K562 (cell line): ENCODE results near the gene GADD45G. TPM values are rescaled to one million over a fixed set of nuclear protein-coding genes. Genes with fewer than 3 reads are reported as not detected.

Source experiments
- ATF2 ChIP-seq: sonication (generic); formaldehyde crosslinking; IDR thresholded peaks from 2 replicates; pipeline ENCODE4 v1.8.1; 2022; ENCODE audit warnings: missing genetic modification reagents
- BCOR ChIP-seq: fragments of 450-650 bp; IDR thresholded peaks from 2 replicates; pipeline ENCODE4 v1.6.1; 2016
- KLF1 ChIP-seq: fragments of 450-650 bp; IDR thresholded peaks from 2 replicates; pipeline ENCODE4 v1.6.1; 2016; ENCODE audit warnings: missing genetic modification characterization, missing compliant biosample characterization
- LCOR ChIP-seq: sonication (generic); formaldehyde crosslinking; IDR thresholded peaks from 2 replicates; pipeline ENCODE4 v1.8.0; 2022; ENCODE audit warnings: mild to moderate bottlenecking, missing genetic modification reagents
- NR1H2 ChIP-seq: sonication (generic); formaldehyde crosslinking; IDR thresholded peaks from 2 replicates; pipeline ENCODE4 v1.4.0; 2020; ENCODE audit warnings: mild to moderate bottlenecking, missing genetic modification reagents
- SMARCC2 ChIP-seq: fragments of 450-650 bp; IDR thresholded peaks from 2 replicates; pipeline ENCODE4 v1.6.1; 2017; ENCODE audit warnings: antibody characterized with exemption, moderate library complexity, mild to moderate bottlenecking, low read depth
- polyA plus RNA-seq, 8 experiments: library from polyadenylated mRNA; depleted of rRNA in 4 of 8; stranded (reverse) in 5 of 8; unstranded in 3 of 8; fragments of >200 nt; fragmentation: Nextera tagmentation in 2 of 8; fragmentation: Illumina TruSeq in 1 of 8; extraction: Ambion mirVana in 2 of 8; extraction: Trizol in 1 of 8; gene quantifications; 2 replicates each; pipeline versions ENCODE4 v1.2.1 to v1.2.3, GENCODE V29; 2011 to 2014; ENCODE audit warnings: inconsistent platforms in 1 of 8, missing spikeins in 1 of 8
- total RNA-seq, 7 experiments: library from RNA; depleted of rRNA in 6 of 7; stranded (reverse); fragments of >200 nt in 6 of 7; fragmentation: Illumina TruSeq in 2 of 7; extraction: Trizol in 2 of 7; gene quantifications; 2 replicates each; pipeline versions ENCODE4 v1.2.1 to v1.2.3, GENCODE V29; 2011 to 2021; ENCODE audit warnings: low replicate concordance in 1 of 7
- TF ChIP-seq, protein P1 (sequence below): fragments of 450-650 bp; IDR thresholded peaks from 2 replicates; pipeline ENCODE4 v1.6.1; 2016; ENCODE audit warnings: mild to moderate bottlenecking, moderate library complexity

GADD45G gene
- total and polyA plus RNA-seq, 9 of the 15 experiments (the other 6 are each of a cell fraction or from before 2014, with no cell fraction given): 0.20 to 0.34 TPM; not detected in 7

GRCh38 chr9:89558196-89558899 is 46.5 kb upstream of the GADD45G start (continued):
- TF ChIP-seq, protein P1, sequence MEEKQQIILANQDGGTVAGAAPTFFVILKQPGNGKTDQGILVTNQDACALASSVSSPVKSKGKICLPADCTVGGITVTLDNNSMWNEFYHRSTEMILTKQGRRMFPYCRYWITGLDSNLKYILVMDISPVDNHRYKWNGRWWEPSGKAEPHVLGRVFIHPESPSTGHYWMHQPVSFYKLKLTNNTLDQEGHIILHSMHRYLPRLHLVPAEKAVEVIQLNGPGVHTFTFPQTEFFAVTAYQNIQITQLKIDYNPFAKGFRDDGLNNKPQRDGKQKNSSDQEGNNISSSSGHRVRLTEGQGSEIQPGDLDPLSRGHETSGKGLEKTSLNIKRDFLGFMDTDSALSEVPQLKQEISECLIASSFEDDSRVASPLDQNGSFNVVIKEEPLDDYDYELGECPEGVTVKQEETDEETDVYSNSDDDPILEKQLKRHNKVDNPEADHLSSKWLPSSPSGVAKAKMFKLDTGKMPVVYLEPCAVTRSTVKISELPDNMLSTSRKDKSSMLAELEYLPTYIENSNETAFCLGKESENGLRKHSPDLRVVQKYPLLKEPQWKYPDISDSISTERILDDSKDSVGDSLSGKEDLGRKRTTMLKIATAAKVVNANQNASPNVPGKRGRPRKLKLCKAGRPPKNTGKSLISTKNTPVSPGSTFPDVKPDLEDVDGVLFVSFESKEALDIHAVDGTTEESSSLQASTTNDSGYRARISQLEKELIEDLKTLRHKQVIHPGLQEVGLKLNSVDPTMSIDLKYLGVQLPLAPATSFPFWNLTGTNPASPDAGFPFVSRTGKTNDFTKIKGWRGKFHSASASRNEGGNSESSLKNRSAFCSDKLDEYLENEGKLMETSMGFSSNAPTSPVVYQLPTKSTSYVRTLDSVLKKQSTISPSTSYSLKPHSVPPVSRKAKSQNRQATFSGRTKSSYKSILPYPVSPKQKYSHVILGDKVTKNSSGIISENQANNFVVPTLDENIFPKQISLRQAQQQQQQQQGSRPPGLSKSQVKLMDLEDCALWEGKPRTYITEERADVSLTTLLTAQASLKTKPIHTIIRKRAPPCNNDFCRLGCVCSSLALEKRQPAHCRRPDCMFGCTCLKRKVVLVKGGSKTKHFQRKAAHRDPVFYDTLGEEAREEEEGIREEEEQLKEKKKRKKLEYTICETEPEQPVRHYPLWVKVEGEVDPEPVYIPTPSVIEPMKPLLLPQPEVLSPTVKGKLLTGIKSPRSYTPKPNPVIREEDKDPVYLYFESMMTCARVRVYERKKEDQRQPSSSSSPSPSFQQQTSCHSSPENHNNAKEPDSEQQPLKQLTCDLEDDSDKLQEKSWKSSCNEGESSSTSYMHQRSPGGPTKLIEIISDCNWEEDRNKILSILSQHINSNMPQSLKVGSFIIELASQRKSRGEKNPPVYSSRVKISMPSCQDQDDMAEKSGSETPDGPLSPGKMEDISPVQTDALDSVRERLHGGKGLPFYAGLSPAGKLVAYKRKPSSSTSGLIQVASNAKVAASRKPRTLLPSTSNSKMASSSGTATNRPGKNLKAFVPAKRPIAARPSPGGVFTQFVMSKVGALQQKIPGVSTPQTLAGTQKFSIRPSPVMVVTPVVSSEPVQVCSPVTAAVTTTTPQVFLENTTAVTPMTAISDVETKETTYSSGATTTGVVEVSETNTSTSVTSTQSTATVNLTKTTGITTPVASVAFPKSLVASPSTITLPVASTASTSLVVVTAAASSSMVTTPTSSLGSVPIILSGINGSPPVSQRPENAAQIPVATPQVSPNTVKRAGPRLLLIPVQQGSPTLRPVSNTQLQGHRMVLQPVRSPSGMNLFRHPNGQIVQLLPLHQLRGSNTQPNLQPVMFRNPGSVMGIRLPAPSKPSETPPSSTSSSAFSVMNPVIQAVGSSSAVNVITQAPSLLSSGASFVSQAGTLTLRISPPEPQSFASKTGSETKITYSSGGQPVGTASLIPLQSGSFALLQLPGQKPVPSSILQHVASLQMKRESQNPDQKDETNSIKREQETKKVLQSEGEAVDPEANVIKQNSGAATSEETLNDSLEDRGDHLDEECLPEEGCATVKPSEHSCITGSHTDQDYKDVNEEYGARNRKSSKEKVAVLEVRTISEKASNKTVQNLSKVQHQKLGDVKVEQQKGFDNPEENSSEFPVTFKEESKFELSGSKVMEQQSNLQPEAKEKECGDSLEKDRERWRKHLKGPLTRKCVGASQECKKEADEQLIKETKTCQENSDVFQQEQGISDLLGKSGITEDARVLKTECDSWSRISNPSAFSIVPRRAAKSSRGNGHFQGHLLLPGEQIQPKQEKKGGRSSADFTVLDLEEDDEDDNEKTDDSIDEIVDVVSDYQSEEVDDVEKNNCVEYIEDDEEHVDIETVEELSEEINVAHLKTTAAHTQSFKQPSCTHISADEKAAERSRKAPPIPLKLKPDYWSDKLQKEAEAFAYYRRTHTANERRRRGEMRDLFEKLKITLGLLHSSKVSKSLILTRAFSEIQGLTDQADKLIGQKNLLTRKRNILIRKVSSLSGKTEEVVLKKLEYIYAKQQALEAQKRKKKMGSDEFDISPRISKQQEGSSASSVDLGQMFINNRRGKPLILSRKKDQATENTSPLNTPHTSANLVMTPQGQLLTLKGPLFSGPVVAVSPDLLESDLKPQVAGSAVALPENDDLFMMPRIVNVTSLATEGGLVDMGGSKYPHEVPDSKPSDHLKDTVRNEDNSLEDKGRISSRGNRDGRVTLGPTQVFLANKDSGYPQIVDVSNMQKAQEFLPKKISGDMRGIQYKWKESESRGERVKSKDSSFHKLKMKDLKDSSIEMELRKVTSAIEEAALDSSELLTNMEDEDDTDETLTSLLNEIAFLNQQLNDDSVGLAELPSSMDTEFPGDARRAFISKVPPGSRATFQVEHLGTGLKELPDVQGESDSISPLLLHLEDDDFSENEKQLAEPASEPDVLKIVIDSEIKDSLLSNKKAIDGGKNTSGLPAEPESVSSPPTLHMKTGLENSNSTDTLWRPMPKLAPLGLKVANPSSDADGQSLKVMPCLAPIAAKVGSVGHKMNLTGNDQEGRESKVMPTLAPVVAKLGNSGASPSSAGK: no peak
- TF ChIP-seq BCOR: no peak
- no peak for TF ChIP-seq NR1H2 (CRISPR knock-in tag)
- TF ChIP-seq LCOR (CRISPR knock-in tag): no peak
- TF ChIP-seq KLF1: no peak
- no peak for TF ChIP-seq ATF2
- TF ChIP-seq SMARCC2: no peak
- TF ChIP-seq, all 486 proteins: peak for 0
